ENCODE results near the gene PTPRE.

DNA sequence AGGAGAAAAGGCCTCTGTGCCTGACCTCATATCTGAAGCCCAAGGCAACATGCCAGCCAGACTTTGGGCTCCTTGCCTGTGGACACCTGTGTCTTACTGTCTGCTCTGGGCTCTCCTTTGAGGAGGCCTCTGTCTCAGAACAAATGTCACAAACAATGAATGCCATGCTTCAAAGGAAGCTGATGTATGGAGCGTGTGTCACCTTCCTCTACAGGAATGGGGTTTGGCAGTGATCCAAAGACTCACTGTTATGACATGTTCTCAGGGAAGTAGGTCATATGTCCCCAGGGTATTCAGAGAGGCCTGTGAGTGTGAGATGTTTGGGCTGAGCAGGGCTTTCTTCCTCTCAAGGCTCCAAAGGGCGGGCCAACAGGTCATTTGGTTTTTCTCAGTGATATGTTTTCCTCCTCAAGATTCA, 38.4 kb downstream of the PTPRE start:
- TF ChIP-seq ZNF8 (CRISPR knock-in tag; IDR thresholded peaks at IDR 0.05), result no peak
- TF ChIP-seq PPARA (CRISPR knock-in tag; IDR thresholded peaks at IDR 0.05; ENCODE audit: borderline replicate concordance), result no peak
- TF ChIP-seq, protein P1, sequence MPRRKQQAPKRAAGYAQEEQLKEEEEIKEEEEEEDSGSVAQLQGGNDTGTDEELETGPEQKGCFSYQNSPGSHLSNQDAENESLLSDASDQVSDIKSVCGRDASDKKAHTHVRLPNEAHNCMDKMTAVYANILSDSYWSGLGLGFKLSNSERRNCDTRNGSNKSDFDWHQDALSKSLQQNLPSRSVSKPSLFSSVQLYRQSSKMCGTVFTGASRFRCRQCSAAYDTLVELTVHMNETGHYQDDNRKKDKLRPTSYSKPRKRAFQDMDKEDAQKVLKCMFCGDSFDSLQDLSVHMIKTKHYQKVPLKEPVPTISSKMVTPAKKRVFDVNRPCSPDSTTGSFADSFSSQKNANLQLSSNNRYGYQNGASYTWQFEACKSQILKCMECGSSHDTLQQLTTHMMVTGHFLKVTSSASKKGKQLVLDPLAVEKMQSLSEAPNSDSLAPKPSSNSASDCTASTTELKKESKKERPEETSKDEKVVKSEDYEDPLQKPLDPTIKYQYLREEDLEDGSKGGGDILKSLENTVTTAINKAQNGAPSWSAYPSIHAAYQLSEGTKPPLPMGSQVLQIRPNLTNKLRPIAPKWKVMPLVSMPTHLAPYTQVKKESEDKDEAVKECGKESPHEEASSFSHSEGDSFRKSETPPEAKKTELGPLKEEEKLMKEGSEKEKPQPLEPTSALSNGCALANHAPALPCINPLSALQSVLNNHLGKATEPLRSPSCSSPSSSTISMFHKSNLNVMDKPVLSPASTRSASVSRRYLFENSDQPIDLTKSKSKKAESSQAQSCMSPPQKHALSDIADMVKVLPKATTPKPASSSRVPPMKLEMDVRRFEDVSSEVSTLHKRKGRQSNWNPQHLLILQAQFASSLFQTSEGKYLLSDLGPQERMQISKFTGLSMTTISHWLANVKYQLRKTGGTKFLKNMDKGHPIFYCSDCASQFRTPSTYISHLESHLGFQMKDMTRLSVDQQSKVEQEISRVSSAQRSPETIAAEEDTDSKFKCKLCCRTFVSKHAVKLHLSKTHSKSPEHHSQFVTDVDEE (CRISPR knock-in tag; IDR thresholded peaks at IDR 0.05), result no peak
- TF ChIP-seq ARNTL (CRISPR knock-in tag; IDR thresholded peaks at IDR 0.05; ENCODE audit: borderline replicate concordance, low read depth), result no peak
- TF ChIP-seq, protein P2, sequence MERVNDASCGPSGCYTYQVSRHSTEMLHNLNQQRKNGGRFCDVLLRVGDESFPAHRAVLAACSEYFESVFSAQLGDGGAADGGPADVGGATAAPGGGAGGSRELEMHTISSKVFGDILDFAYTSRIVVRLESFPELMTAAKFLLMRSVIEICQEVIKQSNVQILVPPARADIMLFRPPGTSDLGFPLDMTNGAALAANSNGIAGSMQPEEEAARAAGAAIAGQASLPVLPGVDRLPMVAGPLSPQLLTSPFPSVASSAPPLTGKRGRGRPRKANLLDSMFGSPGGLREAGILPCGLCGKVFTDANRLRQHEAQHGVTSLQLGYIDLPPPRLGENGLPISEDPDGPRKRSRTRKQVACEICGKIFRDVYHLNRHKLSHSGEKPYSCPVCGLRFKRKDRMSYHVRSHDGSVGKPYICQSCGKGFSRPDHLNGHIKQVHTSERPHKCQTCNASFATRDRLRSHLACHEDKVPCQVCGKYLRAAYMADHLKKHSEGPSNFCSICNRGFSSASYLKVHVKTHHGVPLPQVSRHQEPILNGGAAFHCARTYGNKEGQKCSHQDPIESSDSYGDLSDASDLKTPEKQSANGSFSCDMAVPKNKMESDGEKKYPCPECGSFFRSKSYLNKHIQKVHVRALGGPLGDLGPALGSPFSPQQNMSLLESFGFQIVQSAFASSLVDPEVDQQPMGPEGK (CRISPR knock-in tag; IDR thresholded peaks at IDR 0.05; ENCODE audit: borderline replicate concordance), result no peak
- TF ChIP-seq, protein P3, sequence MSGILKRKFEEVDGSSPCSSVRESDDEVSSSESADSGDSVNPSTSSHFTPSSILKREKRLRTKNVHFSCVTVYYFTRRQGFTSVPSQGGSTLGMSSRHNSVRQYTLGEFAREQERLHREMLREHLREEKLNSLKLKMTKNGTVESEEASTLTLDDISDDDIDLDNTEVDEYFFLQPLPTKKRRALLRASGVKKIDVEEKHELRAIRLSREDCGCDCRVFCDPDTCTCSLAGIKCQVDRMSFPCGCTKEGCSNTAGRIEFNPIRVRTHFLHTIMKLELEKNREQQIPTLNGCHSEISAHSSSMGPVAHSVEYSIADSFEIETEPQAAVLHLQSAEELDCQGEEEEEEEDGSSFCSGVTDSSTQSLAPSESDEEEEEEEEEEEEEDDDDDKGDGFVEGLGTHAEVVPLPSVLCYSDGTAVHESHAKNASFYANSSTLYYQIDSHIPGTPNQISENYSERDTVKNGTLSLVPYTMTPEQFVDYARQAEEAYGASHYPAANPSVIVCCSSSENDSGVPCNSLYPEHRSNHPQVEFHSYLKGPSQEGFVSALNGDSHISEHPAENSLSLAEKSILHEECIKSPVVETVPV (CRISPR knock-in tag; IDR thresholded peaks at IDR 0.05), result no peak

Measured in SK-N-SH treated with all-trans-retinoic acid at 6 μM for 48 hours (cell line).